HPDE6-E6E7 (cell line): ENCODE measurements around the gene MTCL1.

Source experiments
- DNase-seq: peaks from one replicate; pipeline ENCODE4 v3.0.0; 2011; ENCODE audit warnings: missing footprints; ENCODE audit errors: extremely low spot score

MTCL1 gene

DNA sequence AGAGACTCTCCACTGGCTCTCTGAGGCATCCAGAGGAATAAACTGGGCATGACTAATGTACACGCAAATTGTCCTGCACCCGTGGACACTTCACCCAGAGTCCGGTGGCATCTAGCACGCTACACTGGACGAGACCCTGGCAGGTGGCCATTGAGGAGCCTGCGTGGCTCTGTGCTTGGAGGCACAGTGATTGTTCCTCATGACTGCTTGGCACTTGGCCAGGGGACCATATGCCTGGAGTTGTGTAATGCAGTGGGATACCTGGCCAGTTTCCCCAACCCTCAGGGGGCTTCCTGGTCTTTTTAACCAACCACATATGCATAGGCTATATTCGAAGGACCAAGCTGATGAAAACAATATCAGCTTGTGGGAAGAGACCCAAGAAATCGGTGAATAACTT is 66.6 kb downstream of the MTCL1 start:
- DNase-seq = no peak

DNA sequence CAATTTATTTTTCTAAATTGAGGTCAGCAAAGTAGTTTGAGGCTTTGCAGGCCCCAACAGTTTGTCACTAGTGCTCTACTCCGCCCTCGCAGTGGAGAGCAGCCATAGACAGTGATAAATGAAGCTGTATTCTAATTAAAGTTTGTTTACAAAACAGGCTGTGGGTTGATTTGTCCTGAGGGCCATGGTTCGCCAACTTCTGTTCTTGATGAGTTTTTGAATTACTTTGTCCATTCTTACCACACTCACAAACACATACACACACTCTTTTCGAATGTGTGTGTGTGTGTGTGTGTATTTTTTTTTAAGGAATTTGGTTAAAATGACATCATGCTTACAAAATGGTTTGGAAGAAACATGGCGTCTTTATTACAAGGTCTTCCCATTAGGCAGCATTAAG is 68.6 kb downstream of the MTCL1 start:
- no peak for DNase-seq

DNA sequence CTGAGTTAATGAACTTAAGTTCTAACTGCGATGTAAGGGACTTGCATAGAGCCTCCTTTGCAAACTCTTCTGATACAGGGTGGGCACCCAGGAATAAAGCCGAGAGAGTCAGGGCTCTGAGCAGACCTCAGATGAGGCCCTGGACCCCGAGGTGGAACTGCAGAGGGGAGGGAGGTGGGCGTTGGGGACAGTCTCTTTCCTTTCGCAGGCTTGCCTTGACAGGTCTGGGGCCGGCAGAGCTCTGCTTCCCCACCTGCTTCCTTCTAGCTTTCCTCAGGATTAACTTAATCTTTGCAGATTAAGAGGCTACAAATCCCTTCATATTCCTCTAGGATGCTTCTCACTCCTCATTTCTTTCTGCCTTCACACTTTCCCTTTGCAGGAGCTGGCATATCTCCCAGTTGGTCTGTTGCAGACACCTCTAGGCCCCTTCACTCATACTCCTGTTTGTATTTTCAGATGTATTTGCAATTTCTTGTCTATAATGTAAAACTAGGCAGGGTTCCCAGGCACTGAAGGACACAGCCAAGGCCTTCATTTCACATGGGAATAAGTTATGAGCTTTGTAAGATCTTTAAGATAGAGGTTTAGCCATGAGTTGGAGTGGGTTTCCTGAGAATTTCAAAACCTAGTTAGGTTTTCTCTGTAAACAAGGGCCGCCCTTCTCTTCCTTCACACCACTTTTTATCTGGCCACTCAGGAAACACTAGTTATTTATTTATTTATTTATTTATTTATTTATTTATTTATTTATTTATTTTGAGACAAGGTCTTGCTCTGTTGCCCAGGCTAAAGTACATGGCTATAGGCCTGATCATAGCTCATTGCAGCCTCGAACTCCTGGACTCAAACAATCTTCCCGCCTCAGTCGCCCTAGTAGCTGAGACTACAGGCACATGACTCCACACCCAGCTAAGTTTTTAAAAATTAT is 70.9 kb downstream of the MTCL1 start:
- DNase-seq = no peak

- no peak for DNase-seq
Measured at GRCh38 chr18:8777846-8778245, 72.5 kb downstream of the MTCL1 start.

DNA sequence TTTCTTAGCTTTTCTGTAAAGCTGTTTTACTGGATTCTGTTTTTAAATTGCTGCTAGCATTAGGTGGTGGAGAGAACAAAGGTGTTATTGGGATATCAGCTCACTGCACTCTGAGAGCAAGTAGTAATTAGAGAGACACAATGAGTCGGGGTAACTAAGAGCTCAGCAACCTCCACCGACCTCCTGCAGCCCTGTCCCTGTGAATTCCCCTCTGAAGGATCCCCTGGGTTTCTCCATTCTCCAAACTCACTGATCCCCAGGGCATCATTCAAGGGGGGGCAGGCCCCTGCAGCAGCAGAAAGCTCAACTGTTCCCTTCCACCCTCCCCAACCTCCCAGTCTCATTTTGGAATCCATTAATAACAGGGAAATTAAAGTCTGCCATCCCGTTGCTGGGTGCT is 73.0 kb downstream of the MTCL1 start:
- no peak for DNase-seq

- no peak for DNase-seq
Measured at GRCh38 chr18:8778824-8779223, 73.5 kb downstream of the MTCL1 start.

GRCh38 chr18:8779251-8779650 is 73.9 kb downstream of the MTCL1 start:
- DNase-seq = no peak

DNA sequence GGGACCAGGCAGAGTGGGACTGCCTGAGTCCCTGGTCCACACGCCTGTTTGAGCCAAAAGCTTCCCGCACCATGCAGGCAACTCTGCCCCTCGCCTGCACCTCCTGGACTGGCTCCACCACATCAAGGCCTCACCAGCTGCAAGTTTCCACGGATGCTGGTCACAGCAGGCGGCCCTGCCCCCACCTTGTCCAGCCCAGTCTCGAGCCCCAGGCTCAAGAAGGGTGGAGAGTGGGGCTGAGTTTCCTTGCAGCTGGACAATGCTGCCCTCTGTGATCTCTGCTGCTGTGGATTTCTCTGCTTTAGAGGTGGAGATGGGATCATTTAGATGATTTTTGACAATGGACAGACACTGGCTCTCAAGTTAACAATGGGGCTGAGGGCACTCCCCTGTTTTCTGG is 74.9 kb downstream of the MTCL1 start:
- no peak for DNase-seq

DNA sequence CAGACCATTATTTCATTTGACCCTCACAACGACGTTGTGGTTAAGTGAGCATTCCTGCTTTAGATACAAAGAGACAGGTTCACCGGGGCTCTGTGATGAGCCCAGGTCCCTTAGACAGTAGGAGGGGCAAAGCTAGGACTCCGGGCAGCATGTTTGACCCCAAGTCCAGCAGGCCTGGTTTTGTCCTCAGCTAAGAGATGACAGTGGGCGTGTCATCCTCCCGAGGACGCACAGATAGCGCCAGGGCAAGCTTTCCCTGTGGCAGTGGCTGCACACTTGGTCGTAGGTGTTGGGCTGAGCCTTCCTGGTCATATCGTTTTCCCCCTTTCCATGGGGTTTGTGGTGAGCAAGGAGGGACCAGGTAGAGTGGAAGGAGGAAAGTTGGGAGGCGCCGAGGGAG is 76.3 kb downstream of the MTCL1 start:
- no peak for DNase-seq

GRCh38 chr18:8783335-8783993 is 78.1 kb downstream of the MTCL1 start:
- no peak for DNase-seq

DNA sequence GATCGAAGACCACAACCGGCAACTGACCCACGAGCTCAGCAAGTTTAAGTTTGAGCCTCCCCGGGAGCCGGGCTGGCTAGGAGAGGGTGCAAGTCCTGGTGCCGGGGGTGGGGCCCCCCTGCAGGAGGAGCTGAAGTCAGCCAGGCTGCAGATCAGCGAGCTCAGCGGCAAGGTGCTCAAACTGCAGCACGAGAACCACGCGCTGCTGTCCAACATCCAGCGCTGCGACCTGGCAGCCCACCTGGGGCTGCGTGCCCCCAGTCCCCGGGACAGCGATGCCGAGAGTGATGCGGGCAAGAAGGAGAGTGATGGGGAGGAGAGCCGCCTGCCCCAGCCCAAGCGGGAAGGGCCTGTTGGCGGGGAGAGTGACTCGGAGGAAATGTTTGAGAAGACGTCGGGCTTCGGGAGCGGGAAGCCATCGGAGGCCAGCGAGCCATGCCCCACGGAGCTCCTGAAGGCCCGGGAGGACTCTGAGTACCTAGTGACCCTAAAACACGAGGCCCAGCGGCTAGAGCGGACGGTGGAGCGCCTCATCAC is 78.7 kb downstream of the MTCL1 start:
- no peak for DNase-seq

- no peak for DNase-seq
Measured at GRCh38 chr18:8785261-8785660, 79.9 kb downstream of the MTCL1 start.

- DNase-seq = no peak
Measured at GRCh38 chr18:8785855-8786482, 80.6 kb downstream of the MTCL1 start.

DNA sequence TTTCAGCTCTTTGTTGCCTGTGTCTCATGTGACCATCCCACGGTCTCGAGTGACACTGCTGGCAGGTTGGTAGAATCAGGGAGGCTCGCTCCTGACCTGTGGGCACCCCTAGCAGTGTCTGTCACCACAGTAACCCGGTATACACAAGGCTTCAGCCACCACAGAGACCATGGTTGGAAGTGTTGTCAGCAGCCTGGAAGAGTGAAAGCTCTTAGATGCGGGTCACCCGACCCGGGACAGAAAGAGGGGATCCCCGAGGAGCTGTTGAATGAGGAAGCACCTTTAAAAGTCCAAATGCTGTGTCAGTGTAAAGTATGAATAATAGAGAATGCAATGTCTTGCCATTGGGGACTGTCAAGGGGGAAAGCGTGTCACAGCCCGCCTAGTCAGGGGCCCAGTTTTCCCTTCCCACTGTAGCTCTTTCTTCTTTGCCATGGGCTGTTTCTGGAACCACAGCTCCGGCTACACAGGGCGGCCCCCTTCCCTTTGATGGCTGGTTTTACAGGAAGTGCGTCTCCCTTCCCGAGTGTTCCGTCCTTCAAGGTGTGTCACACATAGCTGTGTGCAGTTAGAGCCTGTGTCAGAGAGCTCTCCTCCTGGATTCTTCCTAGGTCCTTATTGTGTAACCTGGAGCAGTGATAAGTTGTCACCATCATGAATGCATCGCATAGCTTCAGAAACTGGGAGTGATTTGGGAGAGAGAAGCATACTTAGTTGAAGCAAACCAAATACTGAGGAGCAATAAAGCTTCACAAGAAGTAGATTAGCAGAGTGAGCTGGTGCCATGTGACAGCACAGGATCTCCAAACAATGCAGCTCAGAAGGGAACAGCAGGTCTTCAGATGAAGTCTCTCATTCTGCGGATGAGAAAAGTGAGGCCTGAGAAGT is 81.4 kb downstream of the MTCL1 start:
- DNase-seq = peak; percentile 76

DNA sequence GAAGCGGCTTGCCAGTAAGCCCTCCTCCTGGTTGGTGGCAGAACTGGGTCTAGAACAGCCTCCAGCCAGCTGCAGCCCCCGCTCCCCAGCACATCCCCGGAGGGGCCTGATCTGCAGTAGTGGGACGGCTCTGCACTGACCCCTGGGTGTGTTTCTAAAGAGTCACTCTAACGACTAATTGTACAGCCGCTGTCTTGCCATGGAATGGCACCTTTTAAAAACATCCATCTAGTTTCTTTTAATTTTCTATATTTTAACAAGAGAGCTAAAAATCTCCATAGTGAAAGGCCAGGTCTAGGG is 82.0 kb downstream of the MTCL1 start:
- DNase-seq = no peak

DNA sequence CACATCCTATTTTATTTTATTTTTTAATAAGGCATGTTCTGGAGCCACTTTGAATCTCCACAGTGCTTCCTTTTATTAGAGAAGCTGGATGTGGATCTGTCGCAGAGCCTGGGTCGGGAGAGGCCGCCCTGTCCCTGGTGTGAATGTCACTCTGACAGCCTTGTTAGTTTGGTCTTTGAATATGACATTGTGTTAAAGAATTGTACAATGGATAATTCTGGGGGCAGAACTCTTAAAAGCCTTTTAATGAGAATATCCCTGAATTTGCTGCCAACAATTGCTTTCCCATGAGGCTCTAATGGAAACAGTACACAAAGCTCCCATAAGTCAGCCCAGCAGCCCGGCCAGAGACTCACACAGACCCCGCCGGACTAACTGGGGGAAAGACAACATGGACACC is 82.4 kb downstream of the MTCL1 start:
- no peak for DNase-seq

DNA sequence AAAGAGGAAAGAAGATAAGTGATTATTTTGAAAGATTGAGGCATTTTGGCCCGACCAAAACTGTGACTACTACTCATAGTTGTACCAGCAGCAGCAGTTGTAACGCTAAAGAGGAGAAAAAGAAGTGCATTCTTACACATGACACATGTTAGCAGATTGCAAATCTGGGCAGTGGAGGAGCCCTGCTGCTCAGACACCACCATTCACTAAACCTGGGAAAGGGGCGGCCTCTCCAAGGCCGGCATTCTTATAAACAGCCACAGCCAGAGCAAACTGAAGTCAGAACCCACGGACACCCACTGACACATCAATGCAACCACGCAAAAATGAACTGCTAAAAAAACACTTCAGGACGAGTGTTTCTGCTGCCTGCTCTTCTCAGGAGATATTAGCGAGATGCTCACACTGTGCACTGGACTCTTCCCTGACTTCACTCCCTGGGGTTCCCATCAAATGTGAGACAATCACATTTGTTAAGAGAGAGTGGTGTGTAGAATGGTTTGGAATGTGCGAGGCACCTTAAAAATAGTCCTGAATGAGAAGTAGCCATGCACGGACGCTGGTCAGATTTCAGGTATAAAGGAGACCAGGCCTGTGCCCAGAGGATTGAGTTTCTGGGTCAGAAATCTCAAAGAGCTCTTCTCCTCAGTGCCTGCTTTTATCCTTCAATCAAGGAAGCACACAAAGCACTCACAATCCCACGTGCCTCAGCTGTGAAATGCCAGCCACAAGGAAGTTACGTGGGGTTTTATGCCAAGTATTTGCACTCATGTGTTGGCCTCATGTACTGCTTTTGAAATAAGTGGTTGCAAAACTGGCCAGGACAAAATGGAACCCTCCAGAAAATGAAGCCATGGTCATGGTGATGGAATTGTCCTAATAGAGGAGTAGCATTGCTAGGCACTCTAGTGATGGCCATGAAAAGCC is 83.4 kb downstream of the MTCL1 start:
- DNase-seq = no peak

GRCh38 chr18:8791171-8791651 is 85.9 kb downstream of the MTCL1 start:
- no peak for DNase-seq

DNA sequence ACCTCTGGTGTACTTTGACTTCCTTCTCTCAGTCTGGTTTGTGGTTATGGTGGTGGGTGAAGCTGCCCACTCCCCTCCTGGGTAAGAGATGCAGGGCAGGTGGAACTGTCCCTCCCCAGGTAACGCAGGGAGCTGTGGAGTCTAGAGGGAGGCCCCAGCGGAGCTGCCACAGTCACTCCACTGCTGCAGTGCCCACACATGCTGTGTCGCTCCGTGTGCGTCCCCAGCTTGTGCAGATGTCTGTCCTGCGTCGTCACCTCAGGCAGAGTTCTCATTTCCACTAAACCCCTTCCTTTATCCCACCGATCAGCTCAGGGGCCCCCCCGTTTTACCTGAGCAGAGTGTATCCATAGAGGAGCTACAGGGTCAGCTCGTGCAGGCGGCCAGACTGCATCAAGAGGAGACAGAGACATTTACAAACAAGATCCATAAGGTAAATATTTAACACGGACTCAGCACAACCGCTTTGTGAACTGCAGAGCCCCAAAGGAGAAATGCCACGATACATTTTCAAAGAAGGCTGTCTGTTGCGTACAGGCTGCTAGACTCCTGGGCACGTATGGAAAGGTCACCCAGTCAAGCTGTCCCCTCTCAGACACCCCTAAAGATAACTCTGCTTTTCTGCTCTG is 87.4 kb downstream of the MTCL1 start:
- no peak for DNase-seq
